ENCODE results near the gene UTP3.
A peak's percentile ranks its signal among the peaks of the same experiment; 100 is the strongest.

Gene UTP3

GRCh38 chr4:70671091-70671490, 17.2 kb upstream of the UTP3 start:
- TF ChIP-seq CTCF (IDR thresholded peaks at IDR 0.05; ENCODE audit: borderline replicate concordance, control extremely low read depth, extremely low read depth, insufficient read depth, missing control alignments): no peak
- no peak for DNase-seq (ENCODE audit: low spot score)
- in situ Hi-C loops (cut with MboI; ENCODE audit: low sequenced_read_pairs, unreplicated experiment): loop anchor here (25.0 kb wide), 1 partner anchor 341 kb away; no protein-coding TSS in a partner anchor

- in situ Hi-C loops (cut with MboI; ENCODE audit: low sequenced_read_pairs, unreplicated experiment): loop anchor here (25.0 kb wide), 1 partner anchor 338 kb away; no protein-coding TSS in a partner anchor
- no peak for TF ChIP-seq CTCF (IDR thresholded peaks at IDR 0.05; ENCODE audit: borderline replicate concordance, control extremely low read depth, extremely low read depth, insufficient read depth, missing control alignments)
- DNase-seq (ENCODE audit: low spot score): no peak
Measured at GRCh38 chr4:70674191-70674590, 14.1 kb upstream of the UTP3 start.

GRCh38 chr4:70674731-70675130, 13.6 kb upstream of the UTP3 start:
- no peak for TF ChIP-seq CTCF (IDR thresholded peaks at IDR 0.05; ENCODE audit: borderline replicate concordance, control extremely low read depth, extremely low read depth, insufficient read depth, missing control alignments)
- DNase-seq (ENCODE audit: low spot score): no peak
- in situ Hi-C loops (cut with MboI; ENCODE audit: low sequenced_read_pairs, unreplicated experiment): loop anchor here (25.0 kb wide), 1 partner anchor 338 kb away; no protein-coding TSS in a partner anchor

- in situ Hi-C loops (cut with MboI; ENCODE audit: low sequenced_read_pairs, unreplicated experiment): no loop called here
- no peak for TF ChIP-seq CTCF (IDR thresholded peaks at IDR 0.05; ENCODE audit: borderline replicate concordance, control extremely low read depth, extremely low read depth, insufficient read depth, missing control alignments)
Measured at GRCh38 chr4:70676554-70677090, 11.7 kb upstream of the UTP3 start.

GRCh38 chr4:70678383-70678999, 9.8 kb upstream of the UTP3 start:
- no peak for TF ChIP-seq CTCF (IDR thresholded peaks at IDR 0.05; ENCODE audit: borderline replicate concordance, control extremely low read depth, extremely low read depth, insufficient read depth, missing control alignments)
- in situ Hi-C loops (cut with MboI; ENCODE audit: low sequenced_read_pairs, unreplicated experiment): no loop called here
- peak; percentile 22 for DNase-seq (ENCODE audit: low spot score)

More at GRCh38 chr4:70676554-70677090, 11.7 kb upstream of the UTP3 start:
- no peak for DNase-seq (ENCODE audit: low spot score)

- DNase-seq (ENCODE audit: low spot score): no peak
- in situ Hi-C loops (cut with MboI; ENCODE audit: low sequenced_read_pairs, unreplicated experiment): no loop called here
- no peak for TF ChIP-seq CTCF (IDR thresholded peaks at IDR 0.05; ENCODE audit: borderline replicate concordance, control extremely low read depth, extremely low read depth, insufficient read depth, missing control alignments)
Measured at GRCh38 chr4:70680934-70681333, 7.4 kb upstream of the UTP3 start.
